GM18519 (cell line): ENCODE measurements around the gene COL23A1.

Source experiments
- ATAC-seq: cut with Tn5 transposase; IDR thresholded peaks from one replicate; pipeline ENCODE4 v1.9.1; 2021; ENCODE audit warnings: mild to moderate bottlenecking, moderate library complexity; ENCODE audit not compliant: unreplicated experiment, low FRiP score

The COL23A1 gene

DNA sequence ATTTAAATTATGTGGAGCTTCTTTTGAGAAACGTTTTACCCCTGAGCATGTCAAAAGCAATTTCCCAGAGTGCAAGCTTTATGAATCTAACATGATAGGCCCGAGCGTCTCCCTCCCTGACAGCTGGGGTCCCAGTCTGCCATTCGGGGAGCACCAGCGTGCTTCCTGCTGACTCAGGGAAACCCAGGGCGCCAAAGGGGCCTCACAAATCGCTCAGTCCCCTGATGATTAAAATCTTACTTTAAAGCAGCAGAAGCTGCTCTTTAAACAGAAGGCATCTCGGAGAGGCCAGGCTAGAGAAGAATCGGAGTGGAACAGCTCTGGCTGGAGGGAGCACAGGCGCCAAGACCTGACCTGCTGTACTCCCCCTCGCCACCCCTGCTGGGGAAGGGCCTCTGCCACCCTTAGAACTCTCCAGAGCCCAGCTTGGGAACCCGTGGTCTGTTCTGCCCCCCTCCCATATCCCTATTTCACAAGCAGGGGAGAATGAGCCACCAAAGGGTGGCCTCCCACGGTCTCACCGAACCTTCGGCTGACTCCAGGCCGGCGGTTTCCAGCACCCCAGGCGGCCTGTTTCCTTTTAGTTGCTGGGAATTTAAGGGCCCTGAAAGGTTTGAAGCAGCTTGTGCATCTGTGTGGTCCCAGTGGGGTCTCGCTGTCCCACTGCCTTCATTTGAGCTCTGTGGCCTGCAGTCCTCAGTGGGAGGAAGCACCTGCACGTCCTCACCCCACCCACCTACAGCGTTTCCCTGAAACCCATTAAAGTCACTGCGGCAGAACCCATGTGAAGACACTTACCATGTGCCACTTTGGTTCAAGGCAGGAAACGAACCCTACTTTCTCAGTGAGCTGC lies 147.6 kb downstream of the COL23A1 start:
- no peak for ATAC-seq

GRCh38 chr5:178441486-178442270 lies 148.5 kb downstream of the COL23A1 start:
- no peak for ATAC-seq

DNA sequence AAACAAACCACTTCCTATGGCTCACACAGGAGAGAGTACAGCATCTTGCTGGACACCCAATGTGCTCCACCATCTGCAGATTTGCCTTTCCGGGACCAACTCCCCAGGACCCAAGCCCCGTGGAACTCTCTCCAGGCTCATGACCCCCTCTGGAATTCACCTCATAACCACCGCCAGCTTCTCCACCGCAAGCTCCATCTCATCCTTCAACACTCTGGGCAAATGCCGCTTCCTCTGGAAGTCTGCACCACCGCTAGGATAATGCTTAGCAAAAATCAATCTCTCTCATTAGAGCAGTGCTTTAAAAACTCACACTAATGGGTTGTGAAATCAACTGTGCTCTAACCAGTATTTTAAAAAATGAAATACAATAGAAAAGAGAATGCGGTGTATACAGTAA lies 150.0 kb downstream of the COL23A1 start:
- ATAC-seq = no peak

DNA sequence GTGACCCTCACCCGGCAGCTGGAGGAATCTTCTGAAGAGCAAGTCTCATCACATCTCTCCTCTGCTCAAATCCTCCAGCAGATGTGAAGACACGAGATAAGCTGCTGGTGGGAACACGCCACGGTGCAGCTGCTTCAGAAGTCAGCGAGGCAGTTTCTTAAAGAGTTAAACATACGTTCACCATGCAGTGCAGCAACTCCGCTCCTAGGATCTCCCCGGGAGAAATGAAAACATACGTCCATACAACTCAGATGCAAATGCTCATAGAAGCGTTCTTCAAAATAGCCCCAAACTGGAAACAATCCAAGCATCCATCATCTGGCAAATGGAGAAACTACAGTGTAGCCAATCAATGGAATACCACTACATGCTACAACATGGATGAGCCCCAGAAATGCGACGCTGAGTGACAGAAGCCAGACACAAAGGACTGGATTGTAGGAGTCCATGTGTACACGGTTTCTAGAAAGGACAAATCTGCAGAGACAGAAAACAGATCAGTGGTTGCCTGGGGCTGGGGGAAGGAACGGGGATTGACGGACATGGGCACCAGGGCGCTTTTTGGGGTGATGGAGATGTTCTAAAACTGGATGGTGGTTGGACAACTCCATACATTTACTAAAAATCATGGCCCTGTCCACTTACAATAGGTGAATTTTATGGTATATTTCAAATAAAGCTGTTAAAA lies 150.6 kb downstream of the COL23A1 start:
- no peak for ATAC-seq

DNA sequence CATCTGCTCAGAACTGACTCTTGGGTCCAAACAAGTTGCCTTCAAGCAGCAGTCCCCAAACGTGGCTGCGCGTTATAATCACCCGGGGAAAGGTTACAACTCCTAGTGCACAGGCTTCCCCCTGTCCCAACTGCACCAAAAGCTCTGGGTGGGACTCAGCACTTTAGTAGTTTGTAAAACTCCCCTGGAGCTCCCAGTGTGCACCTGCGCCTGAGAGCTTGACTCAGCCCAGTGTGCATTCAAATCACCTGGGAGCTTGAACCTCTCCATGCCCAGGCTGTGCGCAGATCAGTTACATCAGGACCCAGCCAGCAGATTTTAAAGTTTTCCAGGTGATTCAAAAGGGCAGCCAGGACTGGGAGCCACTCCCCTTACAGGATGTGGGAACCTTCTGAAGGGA lies 151.4 kb downstream of the COL23A1 start:
- ATAC-seq = no peak

DNA sequence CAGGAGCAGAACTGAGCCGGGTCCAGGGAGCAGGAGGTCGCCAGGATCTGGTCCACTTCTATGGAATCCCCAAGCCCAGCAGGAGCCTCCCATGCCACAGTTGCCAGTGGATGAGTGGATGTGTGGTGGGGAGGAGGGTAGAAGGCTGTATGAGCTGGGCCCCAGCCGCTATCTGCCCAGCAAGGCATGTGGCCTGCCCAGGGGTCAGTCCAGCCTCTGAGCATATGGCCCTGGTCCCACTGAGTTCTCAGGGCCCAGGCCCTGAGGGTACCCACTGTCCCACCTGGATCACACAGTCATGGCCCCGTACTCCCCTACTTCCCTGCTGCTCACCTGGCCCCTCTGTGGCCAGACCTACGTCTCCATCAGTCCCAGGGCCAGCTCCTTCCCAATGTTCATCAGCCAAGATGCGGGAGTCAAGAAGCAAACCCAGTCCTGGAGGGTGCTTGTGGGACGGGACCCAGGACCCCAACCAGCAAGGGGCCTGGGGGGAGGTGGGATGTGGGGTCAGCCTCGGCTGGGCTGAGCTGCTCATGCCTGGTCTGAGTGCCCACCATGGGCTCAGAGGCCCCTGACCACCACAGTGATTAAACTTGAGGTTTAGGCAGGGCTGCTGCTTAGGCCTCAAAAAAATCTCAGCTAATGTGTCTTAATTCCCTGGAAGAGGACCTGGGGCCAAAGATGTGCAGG lies 152.7 kb downstream of the COL23A1 start:
- ATAC-seq = no peak

- ATAC-seq = no peak
Measured at GRCh38 chr5:178436326-178436940, 153.8 kb downstream of the COL23A1 start.

DNA sequence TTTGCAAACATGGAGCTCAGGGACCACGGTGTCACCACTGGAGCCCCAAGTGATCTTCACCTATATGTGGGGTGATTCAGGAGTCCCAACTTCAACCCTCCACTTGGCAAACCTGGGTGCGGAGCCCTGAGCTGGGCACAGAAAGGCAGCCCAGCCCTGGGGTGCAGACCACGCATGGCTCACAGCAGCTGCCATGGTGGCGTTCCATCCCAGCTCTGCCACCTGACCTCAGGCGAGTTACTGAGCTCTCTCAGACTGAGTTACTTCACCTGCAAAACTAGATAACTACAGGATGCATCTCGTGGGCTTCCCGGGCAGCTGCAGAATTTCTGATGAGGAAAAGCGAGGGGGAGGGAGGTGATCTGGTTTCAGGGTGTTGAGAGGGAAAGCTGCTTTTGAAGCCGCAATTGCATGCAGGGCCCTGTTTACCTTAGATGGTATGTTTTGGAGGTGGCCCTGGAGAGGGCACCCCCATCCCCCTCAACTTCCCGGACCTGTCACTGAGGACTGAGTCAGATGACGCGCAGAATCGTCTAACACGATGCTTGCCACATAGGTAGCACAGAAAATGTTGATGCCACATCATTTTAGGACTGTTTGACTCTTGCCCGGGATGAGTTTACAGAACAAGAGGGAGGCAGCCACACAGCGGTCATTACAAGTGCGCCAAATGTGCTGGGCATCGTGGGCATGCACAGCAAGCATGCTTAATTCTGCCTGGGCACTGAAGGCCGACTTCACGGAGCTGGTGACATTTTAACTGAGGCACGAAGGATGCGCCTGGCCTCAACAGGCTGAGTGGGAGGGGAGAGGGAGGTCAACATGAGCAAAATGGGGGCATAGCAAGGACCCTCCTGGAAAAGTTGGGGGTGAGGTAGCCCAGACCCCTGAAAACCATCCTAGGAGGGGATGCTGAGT lies 154.6 kb downstream of the COL23A1 start:
- no peak for ATAC-seq

GRCh38 chr5:178434851-178435250 lies 155.3 kb downstream of the COL23A1 start:
- no peak for ATAC-seq

GRCh38 chr5:178434016-178434761 lies 156.0 kb downstream of the COL23A1 start:
- no peak for ATAC-seq

DNA sequence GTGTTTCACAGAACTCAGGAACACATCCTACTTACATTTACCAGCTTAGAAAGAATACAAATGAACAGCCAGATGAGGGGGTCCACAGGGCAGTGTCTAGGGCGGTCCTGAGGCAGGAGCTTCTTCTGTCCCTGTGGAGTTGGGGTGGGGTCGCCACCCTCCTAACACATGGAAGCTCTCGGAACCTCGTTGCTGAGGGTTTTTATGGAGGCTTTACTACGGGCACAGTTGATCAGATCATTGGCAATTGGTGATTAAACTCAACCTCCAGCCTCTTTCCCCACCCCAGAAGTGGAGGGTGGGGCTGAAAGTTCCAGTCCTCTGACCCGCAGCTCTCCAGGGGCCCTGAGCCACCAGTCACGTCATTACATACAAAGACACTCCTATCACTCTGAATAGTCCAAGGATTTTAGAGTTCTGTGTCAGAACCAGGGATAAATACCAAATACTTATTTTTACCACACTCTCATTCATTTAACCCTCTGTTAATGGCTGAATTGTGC lies 156.9 kb downstream of the COL23A1 start:
- no peak for ATAC-seq

- no peak for ATAC-seq
Measured at GRCh38 chr5:178432421-178433272, 157.5 kb downstream of the COL23A1 start.

- ATAC-seq = no peak
Measured at GRCh38 chr5:178431782-178432165, 158.4 kb downstream of the COL23A1 start.

GRCh38 chr5:178431063-178431781 lies 159.0 kb downstream of the COL23A1 start:
- no peak for ATAC-seq

- ATAC-seq = no peak
Measured at GRCh38 chr5:178430186-178431062, 159.8 kb downstream of the COL23A1 start.
